Measurements from ENCODE around the gene PSMA2. TPM values are rescaled to one million over a fixed set of nuclear protein-coding genes. Genes with fewer than 3 reads are reported as not detected.

Gene PSMA2
- total and polyA plus RNA-seq, 2 donors (not counting 3 experiments of a cell fraction or from before 2014, with no cell fraction given): 107 to 118 TPM

GRCh38 chr7:42980084-42980483, 48.1 kb upstream of the PSMA2 start:
- H2AFZ ChIP-seq (ENCODE audit: low read depth, low read length): no peak overlapping the region
- dilution Hi-C loops (cut with MboI; ENCODE audit: extremely low pct_ligation_motif_present, low sequenced_read_pairs): loop anchor here (25.0 kb wide), 1 partner anchor 332 kb away; no protein-coding TSS in a partner anchor
- TF ChIP-seq POLR2AphosphoS5 (IDR thresholded peaks at IDR 0.05; ENCODE audit: insufficient read depth, low read depth, low read length) (no peak), POLR2A (IDR thresholded peaks at IDR 0.05; ENCODE audit: low read depth, low read length) (no peak), JUN (IDR thresholded peaks at IDR 0.05; ENCODE audit: borderline replicate concordance, insufficient read depth, insufficient read length, low read depth) (no peak), FOS (IDR thresholded peaks at IDR 0.05; ENCODE audit: borderline replicate concordance, insufficient read depth, low read length) (no peak), CTCF (IDR thresholded peaks at IDR 0.05; ENCODE audit: extremely low read depth in 1 of 2, insufficient read depth in 1 of 2, low read depth in 1 of 2, low read length in 2 of 2) (no peak), EZH2 (IDR thresholded peaks at IDR 0.05; ENCODE audit: borderline replicate concordance, low read depth, low read length, severe bottlenecking) (no peak), MYC (IDR thresholded peaks at IDR 0.05; ENCODE audit: low read depth, low read length) (no peak), GATA2 (IDR thresholded peaks at IDR 0.05; ENCODE audit: insufficient read depth, insufficient read length, low read depth, low read length) (no peak)
- TF ChIP-seq, protein P1, sequence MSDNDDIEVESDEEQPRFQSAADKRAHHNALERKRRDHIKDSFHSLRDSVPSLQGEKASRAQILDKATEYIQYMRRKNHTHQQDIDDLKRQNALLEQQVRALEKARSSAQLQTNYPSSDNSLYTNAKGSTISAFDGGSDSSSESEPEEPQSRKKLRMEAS (IDR thresholded peaks at IDR 0.05; ENCODE audit: insufficient read depth, insufficient read length): no peak
- DNase-seq (ENCODE audit: low read depth, low spot score) (no peak), FAIRE-seq (no peak)
- H3K4me1 ChIP-seq (ENCODE audit: control insufficient read depth, extremely low read depth, insufficient read depth, low read length): no peaks in the 10 kb centered on the region
- no peaks in the 10 kb centered on the region for H3K9me3 ChIP-seq (replicated peaks; ENCODE audit: control insufficient read depth, insufficient read depth, low read length)
- no TSS peak for BruUV-seq (replicated peaks)
- H4K20me1 ChIP-seq (replicated peaks; ENCODE audit: control insufficient read depth, extremely low read depth, insufficient read depth, low read length): no peaks in the 10 kb centered on the region
- H3K27ac ChIP-seq (ENCODE audit: insufficient read depth, low read depth, low read length): no peak overlapping the region
- H3K4me3 ChIP-seq (replicated peaks in 1 of 3; ENCODE audit: insufficient read depth in 1 of 3, low read depth in 1 of 3, low read length in 3 of 3): no peak overlapping the region
- no peaks in the 10 kb centered on the region for H3K79me2 ChIP-seq (ENCODE audit: control insufficient read depth, insufficient read depth, low read length)
- ChIA-PET CTCF (no interaction called here), POLR2A (no interaction called here)
- no peak overlapping the region for H3K9ac ChIP-seq (replicated peaks; ENCODE audit: extremely low read depth, insufficient read depth, low read length)
- no peak overlapping the region for H3K4me2 ChIP-seq (ENCODE audit: insufficient read depth, low read length)
- H3K27me3 ChIP-seq (ENCODE audit: control insufficient read depth in 2 of 2, insufficient read depth in 2 of 2, low read length in 2 of 2): peaks cover 0 to 1% of the 10 kb centered on the region in 2 experiments
- no peaks in the 10 kb centered on the region for H3K9me1 ChIP-seq (replicated peaks; ENCODE audit: control insufficient read depth, extremely low read depth, insufficient read depth, low read length)
- intact Hi-C loops (cut with micrococcal nuclease): no loop called here
- no peaks in the 10 kb centered on the region for H3K36me3 ChIP-seq (ENCODE audit: control insufficient read depth in 2 of 2, extremely low read depth in 1 of 2, insufficient read depth in 2 of 2, low read length in 2 of 2)
